HCT116 (cell line): ENCODE results near the gene ADGRL3. TPM values are rescaled to one million over a fixed set of nuclear protein-coding genes. Genes with fewer than 3 reads are reported as not detected.

Experiments used
- ATAC-seq: fragments of 200-7000 bp; cut with Tn5 transposase; 2 replicates; pipeline ENCODE4 v1.9.1; 2020; ENCODE audit warnings: mild to moderate bottlenecking, moderate library complexity
- BruUV-seq: library from RNA; stranded (reverse); fragments of 400-500 nt; replicated peaks from 2 replicates; lab custom pipeline; 2021; lab: Mats Ljungman, UMichigan
- CTCF ChIA-PET: fragments of 300-600 bp; sonication (Branson Sonifier 250); formaldehyde crosslinking; loops from one replicate; lab custom pipeline; 2021; ENCODE audit warnings: antibody characterized with exemption; lab: Charles Lee
- POLR2A ChIA-PET: fragments of 300-600, 350-600 bp; sonication (Branson Sonifier 250); formaldehyde crosslinking; loops from one replicate; lab custom pipeline; 2021; ENCODE audit warnings: antibody characterized with exemption; lab: Charles Lee
- RAD21 ChIA-PET, 2 experiments: fragments of 300-600 bp; sonication (Branson Sonifier 250); formaldehyde crosslinking; loops; one replicate each; lab custom pipeline; 2023; ENCODE audit warnings: low total read pairs in 2 of 2; ENCODE audit not compliant: uncharacterized antibody in 2 of 2, unreplicated experiment in 2 of 2, low non-redundant PET in 1 of 2; lab: Charles Lee
- DNase-seq: peaks from one replicate; pipeline ENCODE4 v3.0.0-alpha.2; 2010; ENCODE audit warnings: low read depth, low spot score
- H2AFZ ChIP-seq: fragments of 200-600 bp; shearing (Covaris generic), sonication (generic); 2 replicates; pipeline ENCODE4 v1.6.1; 2017; ENCODE audit warnings: low read depth, mixed run types, mixed read lengths, antibody characterized with exemption, low read length; ENCODE audit not compliant: poor library complexity, severe bottlenecking
- H3K27ac ChIP-seq: 2 replicates; pipeline ENCODE4 v1.5.1; 2012; ENCODE audit warnings: low read depth, low read length
- H3K27me3 ChIP-seq: fragments of 200-600 bp; sonication (generic); 2 replicates; pipeline ENCODE4 v1.6.1; 2016; ENCODE audit warnings: mixed run types, low read length, mixed read lengths; ENCODE audit not compliant: insufficient read depth
- H3K36me3 ChIP-seq, 2 experiments: fragments of 200-500 bp in 1 of 2; fragments of 200-600 bp in 1 of 2; sonication (Bioruptor generic) in 1 of 2; sonication (generic) in 1 of 2; 2 replicates each; pipeline versions ENCODE4 v1.5.1 to v1.6.1; 2014 to 2016; ENCODE audit warnings: low read length in 2 of 2, inconsistent platforms in 1 of 2, mixed read lengths in 1 of 2, mixed run types in 1 of 2; ENCODE audit not compliant: insufficient read depth in 2 of 2, control insufficient read depth in 1 of 2
- H3K4me1 ChIP-seq, 2 experiments: fragments of 200-600 bp in 1 of 2; sonication (generic) in 1 of 2; 2 replicates each; pipeline versions ENCODE4 v1.5.1 to v1.6.1; 2012 to 2017; ENCODE audit warnings: low read length in 2 of 2, inconsistent platforms in 1 of 2, mild to moderate bottlenecking in 1 of 2, mixed read lengths in 1 of 2, mixed run types in 1 of 2, moderate library complexity in 1 of 2; ENCODE audit not compliant: insufficient read depth in 2 of 2, control insufficient read depth in 1 of 2
- H3K4me2 ChIP-seq: fragments of 200-600 bp; sonication (generic); 2 replicates; pipeline ENCODE4 v1.6.1; 2017; ENCODE audit warnings: mixed run types, low read length, mixed read lengths
- H3K4me3 ChIP-seq, 2 experiments: fragments of 200-600 bp in 1 of 2; sonication (generic) in 1 of 2; replicated peaks in 1 of 2; 2 replicates each; pipeline ENCODE4 v1.5.1; 2011 to 2016; ENCODE audit warnings: low read length in 2 of 2, control low read depth in 1 of 2, low read depth in 1 of 2, mild to moderate bottlenecking in 1 of 2, mixed read lengths in 1 of 2, mixed run types in 1 of 2
- H3K79me2 ChIP-seq: fragments of 200-600 bp; sonication (generic); 2 replicates; pipeline ENCODE4 v1.6.1; 2017; ENCODE audit warnings: mild to moderate bottlenecking, mixed run types, low read length, moderate library complexity, mixed read lengths; ENCODE audit not compliant: insufficient read depth
- H3K9ac ChIP-seq: fragments of 200-600 bp; sonication (generic); 2 replicates; pipeline ENCODE4 v1.6.1; 2016; ENCODE audit warnings: low read length, mixed read lengths
- H3K9me2 ChIP-seq: fragments of 200-600 bp; sonication (generic), shearing (Covaris generic); 2 replicates; pipeline ENCODE4 v1.6.1; 2017; ENCODE audit warnings: mixed run types, mild to moderate bottlenecking, moderate library complexity; ENCODE audit not compliant: insufficient read depth
- H3K9me3 ChIP-seq, 2 experiments: fragments of 200-500 bp in 1 of 2; fragments of 200-600 bp in 1 of 2; sonication (Bioruptor generic) in 1 of 2; sonication (generic) in 1 of 2; 2 replicates each; pipeline ENCODE4 v1.6.1; 2014 to 2017; ENCODE audit warnings: low read length in 2 of 2, mixed read lengths in 2 of 2, inconsistent platforms in 1 of 2, low read depth in 1 of 2, mild to moderate bottlenecking in 1 of 2, mixed run types in 1 of 2, moderate library complexity in 1 of 2; ENCODE audit not compliant: control insufficient read depth in 1 of 2, insufficient read depth in 1 of 2
- H4K20me1 ChIP-seq: fragments of 200-600 bp; sonication (generic), shearing (Covaris generic); 2 replicates; pipeline ENCODE4 v1.6.1; 2017; ENCODE audit warnings: mixed run types, mild to moderate bottlenecking, moderate library complexity; ENCODE audit not compliant: insufficient read depth
- CEBPB ChIP-seq: IDR thresholded peaks from 2 replicates; pipeline ENCODE4 v1.6.1; 2012; ENCODE audit warnings: low read depth
- EGR1 ChIP-seq: IDR thresholded peaks from 2 replicates; pipeline ENCODE4 v1.6.1; 2012; ENCODE audit warnings: low read depth
- ELF1 ChIP-seq: IDR thresholded peaks from 2 replicates; pipeline ENCODE4 v1.6.1; 2012; ENCODE audit warnings: low read depth, borderline replicate concordance
- EZH2 ChIP-seq: fragments of 200-600 bp; sonication (generic); IDR thresholded peaks from 2 replicates; pipeline ENCODE4 v1.6.1; 2017; ENCODE audit warnings: antibody characterized with exemption, mixed run types
- EZH2phosphoT487 ChIP-seq: fragments of 200-600 bp; IDR thresholded peaks from 2 replicates; pipeline ENCODE4 v1.6.1; 2018; ENCODE audit warnings: antibody characterized with exemption, borderline replicate concordance
- FOSL1 ChIP-seq: IDR thresholded peaks from 2 replicates; pipeline ENCODE4 v1.6.1; 2012; ENCODE audit warnings: low read depth
- JUND ChIP-seq: IDR thresholded peaks from 2 replicates; pipeline ENCODE4 v1.6.1; 2012
- POLR2A ChIP-seq: IDR thresholded peaks from 2 replicates; pipeline ENCODE4 v1.7.0; 2011; ENCODE audit warnings: borderline replicate concordance; ENCODE audit not compliant: insufficient read depth, insufficient read length; ENCODE audit errors: extremely low read depth
- RAD21 ChIP-seq: IDR thresholded peaks from 2 replicates; pipeline ENCODE4 v1.6.1; 2012; ENCODE audit warnings: low read depth, mild to moderate bottlenecking
- SIN3A ChIP-seq: IDR thresholded peaks from 2 replicates; pipeline ENCODE4 v1.6.1; 2012; ENCODE audit warnings: low read depth
- SP1 ChIP-seq: IDR thresholded peaks from 2 replicates; pipeline ENCODE4 v1.6.1; 2012; ENCODE audit warnings: low read depth
- SRF ChIP-seq: IDR thresholded peaks from 2 replicates; pipeline ENCODE4 v1.6.1; 2012; ENCODE audit warnings: low read depth
- TCF7L2 ChIP-seq: IDR thresholded peaks from 2 replicates; pipeline ENCODE4 v1.7.0; 2011; ENCODE audit warnings: borderline replicate concordance, inconsistent platforms; ENCODE audit not compliant: insufficient read depth, insufficient read length; ENCODE audit errors: extremely low read depth
- YY1 ChIP-seq: IDR thresholded peaks from 2 replicates; pipeline ENCODE4 v1.6.1; 2011; ENCODE audit warnings: low read length, low read depth, moderate library complexity, mild to moderate bottlenecking; ENCODE audit not compliant: insufficient replicate concordance; ENCODE audit errors: extremely low read depth
- intact Hi-C: fragments of 100-400 bp; cut with micrococcal nuclease; formaldehyde crosslinking; loops from 2 replicates; pipeline ENCODE4 v1.10.0; 2022
- total RNA-seq: library from RNA; stranded (reverse); gene quantifications from one replicate; pipeline ENCODE4 v1.2.1, GENCODE V29; 2021; ENCODE audit not compliant: unreplicated experiment
- TF ChIP-seq, protein P1 (sequence below): IDR thresholded peaks from 2 replicates; pipeline ENCODE4 v1.6.1; 2011; ENCODE audit warnings: mild to moderate bottlenecking, low read length, moderate library complexity; ENCODE audit not compliant: insufficient replicate concordance; ENCODE audit errors: extremely low read depth
- TF ChIP-seq, protein P2 (sequence below), 3 experiments: fragments of 200-600 bp in 1 of 3; sonication (generic) in 1 of 3; IDR thresholded peaks in 2 of 3; conservative IDR thresholded peaks in 1 of 3; 2 replicates each; pipeline ENCODE4 v1.5.1; 2012 to 2017; ENCODE audit warnings: low read depth in 2 of 3, low read length in 2 of 3, antibody characterized with exemption in 1 of 3, borderline replicate concordance in 1 of 3, control low read depth in 1 of 3, mild to moderate bottlenecking in 1 of 3, mixed read lengths in 1 of 3, mixed run types in 1 of 3, moderate library complexity in 1 of 3; ENCODE audit not compliant: insufficient read depth in 1 of 3
- TF ChIP-seq, protein P3 (sequence below): IDR thresholded peaks from 2 replicates; pipeline ENCODE4 v1.6.1; 2012

The ADGRL3 gene
- total RNA-seq, 1 experiment from 2014 or later: not detected

DNA sequence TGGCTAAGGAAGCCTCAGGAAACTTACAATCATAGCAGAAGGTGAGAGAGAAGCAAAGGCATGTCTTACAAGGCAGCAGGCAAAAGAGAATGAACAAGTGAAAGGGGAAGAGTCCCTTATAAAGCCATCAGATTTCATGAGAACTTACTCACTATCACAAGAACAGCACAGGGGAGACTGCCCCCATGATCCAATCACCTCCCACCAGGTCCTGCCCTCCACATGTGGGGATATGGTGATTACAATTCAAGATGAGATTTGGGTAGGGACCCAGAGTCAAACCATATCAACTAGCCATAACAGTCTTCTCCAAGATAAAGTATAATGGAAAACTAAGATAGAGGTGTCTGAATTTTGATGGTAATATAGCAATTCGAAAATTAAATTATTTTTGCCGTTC lies 534.3 kb downstream of the ADGRL3 start:
- Histone ChIP-seq H3K9me2 (no peaks in the 10 kb centered on the region), H3K9me3 (peaks cover 5 to 17% of the 10 kb centered on the region in 2 experiments; a peak in 2 of 4 replicates), H3K36me3 (no peaks in the 10 kb centered on the region), H3K27me3 (no peaks in the 10 kb centered on the region), H3K4me2 (no peak overlapping the region), H2AFZ (no peak overlapping the region), H3K4me3 (no peak overlapping the region), H3K4me1 (no peaks in the 10 kb centered on the region), H3K79me2 (no peaks in the 10 kb centered on the region), H3K9ac (no peak overlapping the region), H3K27ac (no peak overlapping the region), H4K20me1 (no peaks in the 10 kb centered on the region)
- POLR2A ChIA-PET: no interaction called here
- intact Hi-C loops: no loop called here
- RAD21 ChIA-PET: no interaction called here
- CTCF ChIA-PET: no interaction called here
- no peak for DNase-seq
- ATAC-seq: no peak
- BruUV-seq: no TSS peak
- no peak for TF ChIP-seq POLR2A
- TF ChIP-seq SP1: no peak
- TF ChIP-seq RAD21: no peak
- TF ChIP-seq YY1: no peak
- no peak for TF ChIP-seq ELF1
- TF ChIP-seq SIN3A: no peak
- TF ChIP-seq SRF: no peak
- TF ChIP-seq EGR1: no peak
- TF ChIP-seq CEBPB: no peak
- TF ChIP-seq FOSL1: no peak
- TF ChIP-seq, protein P1, sequence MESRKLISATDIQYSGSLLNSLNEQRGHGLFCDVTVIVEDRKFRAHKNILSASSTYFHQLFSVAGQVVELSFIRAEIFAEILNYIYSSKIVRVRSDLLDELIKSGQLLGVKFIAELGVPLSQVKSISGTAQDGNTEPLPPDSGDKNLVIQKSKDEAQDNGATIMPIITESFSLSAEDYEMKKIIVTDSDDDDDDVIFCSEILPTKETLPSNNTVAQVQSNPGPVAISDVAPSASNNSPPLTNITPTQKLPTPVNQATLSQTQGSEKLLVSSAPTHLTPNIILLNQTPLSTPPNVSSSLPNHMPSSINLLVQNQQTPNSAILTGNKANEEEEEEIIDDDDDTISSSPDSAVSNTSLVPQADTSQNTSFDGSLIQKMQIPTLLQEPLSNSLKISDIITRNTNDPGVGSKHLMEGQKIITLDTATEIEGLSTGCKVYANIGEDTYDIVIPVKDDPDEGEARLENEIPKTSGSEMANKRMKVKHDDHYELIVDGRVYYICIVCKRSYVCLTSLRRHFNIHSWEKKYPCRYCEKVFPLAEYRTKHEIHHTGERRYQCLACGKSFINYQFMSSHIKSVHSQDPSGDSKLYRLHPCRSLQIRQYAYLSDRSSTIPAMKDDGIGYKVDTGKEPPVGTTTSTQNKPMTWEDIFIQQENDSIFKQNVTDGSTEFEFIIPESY: no peak
- TF ChIP-seq, protein P2, sequence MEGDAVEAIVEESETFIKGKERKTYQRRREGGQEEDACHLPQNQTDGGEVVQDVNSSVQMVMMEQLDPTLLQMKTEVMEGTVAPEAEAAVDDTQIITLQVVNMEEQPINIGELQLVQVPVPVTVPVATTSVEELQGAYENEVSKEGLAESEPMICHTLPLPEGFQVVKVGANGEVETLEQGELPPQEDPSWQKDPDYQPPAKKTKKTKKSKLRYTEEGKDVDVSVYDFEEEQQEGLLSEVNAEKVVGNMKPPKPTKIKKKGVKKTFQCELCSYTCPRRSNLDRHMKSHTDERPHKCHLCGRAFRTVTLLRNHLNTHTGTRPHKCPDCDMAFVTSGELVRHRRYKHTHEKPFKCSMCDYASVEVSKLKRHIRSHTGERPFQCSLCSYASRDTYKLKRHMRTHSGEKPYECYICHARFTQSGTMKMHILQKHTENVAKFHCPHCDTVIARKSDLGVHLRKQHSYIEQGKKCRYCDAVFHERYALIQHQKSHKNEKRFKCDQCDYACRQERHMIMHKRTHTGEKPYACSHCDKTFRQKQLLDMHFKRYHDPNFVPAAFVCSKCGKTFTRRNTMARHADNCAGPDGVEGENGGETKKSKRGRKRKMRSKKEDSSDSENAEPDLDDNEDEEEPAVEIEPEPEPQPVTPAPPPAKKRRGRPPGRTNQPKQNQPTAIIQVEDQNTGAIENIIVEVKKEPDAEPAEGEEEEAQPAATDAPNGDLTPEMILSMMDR (IDR thresholded peaks at IDR 0.05 in 2 of 3, conservative IDR thresholded peaks at IDR 0.05 in 1 of 3; ENCODE audit: borderline replicate concordance in 1 of 3, insufficient read depth in 1 of 3, low read depth in 2 of 3, low read length in 2 of 3): no peak
- TF ChIP-seq TCF7L2: no peak
- no peak for TF ChIP-seq EZH2phosphoT487
- TF ChIP-seq JUND: no peak
- no peak for TF ChIP-seq EZH2
- TF ChIP-seq, protein P3, sequence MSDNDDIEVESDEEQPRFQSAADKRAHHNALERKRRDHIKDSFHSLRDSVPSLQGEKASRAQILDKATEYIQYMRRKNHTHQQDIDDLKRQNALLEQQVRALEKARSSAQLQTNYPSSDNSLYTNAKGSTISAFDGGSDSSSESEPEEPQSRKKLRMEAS: no peak
